ENCODE measurements around the gene C1QTNF2.
A peak's percentile ranks its signal among the peaks of the same experiment; 100 is the strongest.
"Not testable (repeated sequence)": the region's sequence is repeated elsewhere in the genome, so short reads cannot be mapped to it uniquely, and the experiment has no call there.

The C1QTNF2 gene

DNA sequence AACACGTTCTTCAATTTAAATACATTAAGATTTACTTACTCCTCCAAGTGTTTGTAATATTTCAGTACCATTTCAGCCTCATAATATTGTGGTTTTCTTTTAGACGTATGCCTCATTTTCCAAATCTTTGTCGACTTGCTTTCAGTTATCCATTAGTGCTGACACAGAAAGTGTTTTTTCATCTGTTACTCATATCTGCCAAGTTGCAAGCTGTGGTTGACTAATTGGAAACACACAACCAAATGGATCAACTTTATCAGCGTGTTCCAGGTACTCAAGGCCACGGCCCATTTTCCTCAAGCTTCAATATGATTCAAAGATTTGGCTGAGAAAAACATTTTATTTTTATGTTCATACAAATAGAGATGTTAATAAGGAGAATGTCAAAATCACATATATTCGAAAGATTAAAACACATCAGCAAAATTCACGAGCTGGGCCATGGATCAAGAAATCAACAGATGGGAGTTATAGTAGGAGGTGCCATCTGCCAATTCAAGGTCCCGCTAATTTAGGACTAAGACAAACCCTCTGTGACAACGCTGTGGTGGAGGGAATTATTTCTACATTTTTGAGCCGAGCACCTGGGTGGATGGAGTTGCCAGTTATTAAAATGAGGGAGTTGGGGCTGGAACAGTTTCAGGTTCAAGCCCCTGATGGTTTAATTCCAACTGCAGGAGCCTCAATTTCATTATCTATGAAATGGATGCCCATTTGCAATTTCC lies 30.9 kb downstream of the C1QTNF2 start:
- no peak for DNase-seq

DNA sequence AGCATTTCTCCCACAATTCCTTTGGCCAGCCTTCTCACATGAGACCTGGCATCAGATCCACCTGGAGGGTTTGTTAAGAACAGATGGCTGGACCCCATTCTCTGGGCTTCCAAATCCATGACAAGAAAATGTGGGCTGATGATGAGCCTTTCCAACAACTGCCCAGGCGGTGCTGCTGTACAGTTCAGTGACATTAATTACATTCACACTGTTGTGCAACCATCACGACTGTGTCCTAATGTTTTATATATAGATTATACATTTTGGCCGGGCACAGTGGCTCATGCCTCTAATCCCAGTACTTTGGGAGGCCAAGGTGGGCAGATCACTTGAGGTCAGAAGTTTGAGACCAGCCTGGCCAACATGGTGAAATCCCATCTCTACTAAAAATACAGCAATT lies 35.7 kb downstream of the C1QTNF2 start:
- DNase-seq = not testable (repeated sequence)

DNA sequence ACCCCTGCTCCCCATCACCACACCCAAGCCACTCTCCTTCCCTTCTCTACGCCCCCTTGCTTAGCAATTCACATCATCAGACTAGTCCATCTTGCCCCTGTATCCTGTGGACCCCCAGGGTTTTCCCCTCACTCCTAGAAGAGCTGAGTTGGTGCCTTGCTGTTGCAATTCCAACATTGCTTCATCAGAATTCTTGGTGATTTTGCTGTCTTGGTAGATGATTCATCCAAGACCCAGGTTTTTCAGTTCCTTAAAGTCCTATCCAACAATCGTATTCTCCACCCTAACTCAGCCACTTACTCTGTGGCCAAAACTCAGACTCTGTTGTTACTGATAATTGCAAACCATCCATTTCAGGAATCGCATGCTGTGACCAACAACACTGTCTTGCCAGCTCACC lies 36.7 kb downstream of the C1QTNF2 start:
- no peak for DNase-seq

DNA sequence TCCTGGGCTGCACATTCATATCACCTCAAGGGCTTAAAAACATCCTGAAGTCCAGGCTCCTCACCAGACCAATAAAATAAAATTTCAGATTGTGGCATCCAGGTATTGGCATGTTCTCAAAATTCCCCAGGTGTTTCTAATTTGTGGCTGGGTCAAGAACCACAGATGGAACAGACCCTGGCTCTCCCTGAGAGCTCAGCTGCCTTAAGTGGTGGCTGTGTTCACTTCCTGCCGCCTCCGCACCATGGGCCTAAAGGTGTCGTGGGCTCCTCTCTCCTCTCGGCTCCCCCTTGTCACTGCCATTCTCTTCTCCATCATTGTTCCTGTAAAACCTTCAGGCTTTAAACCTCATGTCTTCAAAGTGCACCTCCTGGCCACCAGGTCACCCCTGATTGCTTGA lies 40.2 kb downstream of the C1QTNF2 start:
- DNase-seq = peak; percentile 3

DNA sequence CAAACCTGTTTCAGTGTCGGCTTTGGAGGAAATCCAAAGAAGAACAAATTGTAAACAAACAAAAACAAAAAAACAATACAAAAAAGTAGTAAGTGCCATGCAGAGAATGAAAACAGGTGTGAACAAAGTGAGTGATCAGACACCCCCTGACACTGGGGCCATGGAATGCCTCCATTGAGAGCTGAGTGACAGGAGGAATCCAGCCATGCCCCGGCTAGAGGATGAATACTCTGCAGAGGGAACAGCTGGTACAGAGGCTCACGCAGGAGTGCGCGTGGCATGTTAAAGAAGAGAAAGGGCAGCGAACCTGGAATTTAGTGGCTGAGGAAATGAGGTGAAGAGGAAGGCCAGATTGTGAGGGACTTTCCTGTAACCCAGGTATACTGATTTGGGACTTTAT lies 42.6 kb downstream of the C1QTNF2 start:
- DNase-seq = no peak

DNA sequence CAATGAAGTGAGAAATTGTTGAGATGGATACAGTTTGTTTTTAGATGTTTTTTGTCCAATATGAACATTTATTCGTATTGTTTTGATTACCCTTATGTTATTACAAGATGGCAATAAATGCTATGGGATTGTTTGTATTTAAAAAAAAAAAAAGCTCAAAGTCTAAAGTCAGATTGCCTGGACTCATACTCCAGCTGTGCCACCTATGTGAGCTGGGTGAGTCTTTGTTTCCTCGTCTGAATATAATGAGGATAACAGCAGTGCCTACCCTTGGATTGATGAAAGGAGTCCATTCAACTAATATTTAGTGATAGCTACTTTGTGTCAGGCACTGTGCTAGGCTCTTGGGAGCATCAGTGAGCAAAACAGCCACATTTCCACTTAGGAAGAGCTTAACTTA lies 43.4 kb downstream of the C1QTNF2 start:
- no peak for DNase-seq

DNA sequence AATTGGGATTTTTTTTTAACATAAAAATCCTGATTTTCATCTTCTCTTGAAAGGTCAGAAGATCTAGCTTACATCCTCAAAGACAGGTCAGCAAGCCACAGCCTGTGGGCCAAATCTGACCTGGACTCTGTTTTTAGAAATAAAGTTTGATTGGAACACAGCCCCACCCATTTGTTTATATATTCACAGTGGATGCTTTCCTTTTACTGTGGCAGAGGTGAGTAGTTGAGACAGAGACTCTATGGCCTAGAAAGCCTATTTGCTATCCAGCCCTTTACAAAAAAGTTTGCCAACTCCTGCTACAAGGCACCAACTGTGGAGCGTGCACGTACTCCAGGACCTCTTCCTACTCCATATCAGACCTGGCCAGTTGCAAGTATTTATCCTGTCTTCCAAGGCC lies 44.7 kb downstream of the C1QTNF2 start:
- no peak for DNase-seq

DNA sequence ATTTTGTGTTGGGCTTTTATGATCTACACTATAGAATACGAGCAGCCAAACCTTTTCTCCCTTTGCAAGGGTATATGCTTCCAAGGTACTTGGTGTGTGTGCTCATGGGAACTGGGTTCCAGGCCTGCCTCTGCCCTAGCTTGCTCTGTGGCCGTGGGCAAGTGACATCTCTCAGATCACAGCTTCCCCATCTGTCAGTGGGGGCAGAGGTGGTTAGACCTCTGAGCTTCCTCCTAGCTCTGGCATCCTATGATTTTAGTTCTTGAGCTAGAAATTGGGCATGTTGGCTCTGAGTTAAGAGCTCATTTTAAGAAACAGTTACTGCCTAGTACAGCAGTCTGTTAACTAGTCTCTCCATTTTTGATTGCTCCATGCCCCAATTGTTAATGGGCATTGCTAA lies 45.5 kb downstream of the C1QTNF2 start:
- DNase-seq = no peak

DNA sequence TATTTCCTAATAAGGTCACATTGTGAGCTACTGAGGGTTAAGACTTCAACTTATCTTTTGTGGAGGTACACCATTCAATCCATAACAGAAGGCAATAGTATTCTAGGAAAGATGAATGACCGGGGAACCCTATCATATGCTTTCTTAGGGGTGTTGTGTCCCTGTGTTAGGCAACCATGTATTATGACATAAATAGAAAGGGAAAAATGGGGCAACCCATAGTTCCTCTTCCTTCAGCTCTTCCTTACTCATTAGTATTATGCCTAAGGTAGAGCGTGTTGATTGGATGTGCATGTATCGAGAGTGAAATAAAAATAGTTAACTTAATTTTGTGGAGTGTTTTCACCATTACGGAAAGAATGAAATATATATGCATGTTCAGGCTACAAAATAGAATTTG lies 52.0 kb downstream of the C1QTNF2 start:
- no peak for DNase-seq

DNA sequence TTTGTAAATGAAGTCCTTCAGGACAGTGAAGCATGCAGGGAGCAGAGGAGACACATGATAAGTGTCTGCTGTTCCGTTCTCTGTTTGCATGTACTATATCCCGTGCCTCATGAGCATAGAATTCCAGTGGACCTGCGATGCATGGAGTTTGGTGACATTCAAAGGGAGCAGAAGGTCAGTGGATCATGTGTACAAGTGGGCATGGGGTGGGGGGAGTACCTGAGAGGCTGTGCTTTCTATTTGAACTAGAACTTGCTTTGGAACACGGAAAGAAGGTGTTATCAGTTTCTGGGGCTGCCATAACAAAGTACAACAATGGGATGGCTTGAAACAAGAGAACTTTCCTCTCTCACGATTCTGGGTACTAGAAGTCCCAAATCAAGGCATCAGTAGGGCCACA lies 53.0 kb downstream of the C1QTNF2 start:
- no peak for DNase-seq

DNA sequence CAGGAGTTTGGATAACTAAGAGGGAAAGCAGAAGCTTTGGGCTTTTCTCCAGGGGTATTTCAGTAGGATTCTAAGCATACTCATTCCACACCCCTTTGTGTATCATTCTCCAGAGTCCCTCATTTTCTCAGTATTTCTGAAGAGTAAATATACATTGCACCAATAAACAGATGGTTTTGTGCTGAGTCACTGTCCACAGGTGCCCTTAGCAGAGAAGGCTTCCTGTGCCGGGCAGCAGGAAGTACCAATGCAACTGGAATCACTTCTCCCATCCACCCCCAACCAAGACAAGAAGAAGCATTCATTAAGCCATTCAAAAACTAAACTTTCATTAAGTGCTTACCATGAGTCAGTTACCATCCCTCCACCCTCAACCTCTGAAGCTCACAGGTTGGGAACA lies 54.5 kb downstream of the C1QTNF2 start:
- no peak for DNase-seq

DNA sequence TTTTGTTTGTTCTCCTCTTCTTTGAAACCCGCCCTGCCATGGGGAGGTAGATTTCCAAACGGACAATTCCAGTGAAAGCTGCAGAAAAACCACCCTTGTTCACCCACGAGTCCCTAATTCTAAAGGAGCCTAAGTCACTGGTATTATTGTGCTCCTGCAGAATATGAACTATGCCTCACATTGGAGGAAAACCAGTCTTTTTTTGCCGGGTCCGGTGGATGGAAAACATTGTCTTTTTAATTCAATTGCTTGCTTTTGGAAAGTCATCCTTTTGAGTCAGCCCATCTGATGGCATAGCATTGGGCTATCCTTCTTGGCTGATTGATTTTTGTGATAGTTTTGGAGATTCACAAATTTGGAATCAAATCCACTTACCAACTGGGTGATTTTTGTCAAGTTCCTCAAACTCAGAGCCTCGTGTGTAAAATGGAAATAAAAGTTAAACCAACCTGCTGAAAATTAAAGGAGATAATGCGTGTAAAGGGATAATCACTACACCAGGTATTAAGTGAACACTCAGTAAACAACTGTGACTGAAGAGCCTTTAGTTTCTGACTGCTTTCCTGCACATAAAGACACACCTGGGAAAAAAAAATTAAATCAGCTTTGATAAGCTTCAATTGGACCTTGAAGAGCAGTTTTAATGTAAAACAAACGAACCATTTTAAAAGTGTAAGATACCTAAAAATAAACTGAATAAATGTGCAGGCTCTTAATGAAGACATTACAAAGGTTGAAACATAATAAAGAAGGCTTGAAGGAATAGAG lies 57.3 kb downstream of the C1QTNF2 start:
- no peak for DNase-seq

DNA sequence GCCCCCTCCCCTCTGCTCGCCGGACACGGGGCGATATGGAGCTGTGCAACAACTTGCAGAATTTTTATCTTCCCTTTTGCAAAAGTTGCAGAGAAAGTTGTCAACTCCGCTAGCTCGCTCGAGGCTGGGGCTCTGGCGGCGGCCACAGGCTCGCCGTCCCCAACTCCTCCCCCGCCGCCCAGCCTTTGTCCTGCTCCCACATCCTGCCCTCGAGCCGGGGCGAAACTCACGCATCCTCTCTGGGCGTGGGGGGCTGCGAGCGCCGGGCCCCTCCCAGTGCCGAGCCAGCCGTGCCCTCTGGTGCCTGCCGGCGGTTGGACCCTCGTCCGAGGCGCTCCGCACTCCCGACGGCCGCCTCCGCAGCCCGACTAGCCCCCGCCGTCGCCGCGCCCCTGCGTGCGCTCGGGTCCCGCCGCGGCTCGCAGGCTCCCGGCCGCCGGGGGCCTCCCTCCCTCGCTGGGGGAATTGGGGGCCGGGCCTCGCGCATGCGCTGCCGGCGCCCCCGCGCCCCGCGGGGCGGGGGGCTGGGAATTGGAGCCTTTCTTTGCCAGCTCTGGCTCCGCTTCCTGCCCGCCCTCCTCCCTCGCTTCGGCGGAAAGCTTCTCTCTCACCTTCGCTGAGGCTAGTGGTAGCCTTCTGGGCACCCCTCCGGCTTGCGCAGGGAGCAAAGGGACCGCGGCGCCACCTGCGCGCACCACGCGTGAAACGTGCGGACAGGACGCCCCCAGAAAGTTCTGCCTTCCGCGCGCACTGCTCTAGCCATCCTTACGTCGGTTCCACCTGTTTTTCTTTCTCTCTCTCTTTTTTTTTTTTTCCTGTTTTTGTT lies 58.1 kb downstream of the C1QTNF2 start, which contains the start of gene CCNJL:
CCNJL (minus strand) TSS at position 431 of the 826 bp plus-strand sequence. CDS start 641 bp downstream, outside the sequence.
- DNase-seq = peak; percentile 24

DNA sequence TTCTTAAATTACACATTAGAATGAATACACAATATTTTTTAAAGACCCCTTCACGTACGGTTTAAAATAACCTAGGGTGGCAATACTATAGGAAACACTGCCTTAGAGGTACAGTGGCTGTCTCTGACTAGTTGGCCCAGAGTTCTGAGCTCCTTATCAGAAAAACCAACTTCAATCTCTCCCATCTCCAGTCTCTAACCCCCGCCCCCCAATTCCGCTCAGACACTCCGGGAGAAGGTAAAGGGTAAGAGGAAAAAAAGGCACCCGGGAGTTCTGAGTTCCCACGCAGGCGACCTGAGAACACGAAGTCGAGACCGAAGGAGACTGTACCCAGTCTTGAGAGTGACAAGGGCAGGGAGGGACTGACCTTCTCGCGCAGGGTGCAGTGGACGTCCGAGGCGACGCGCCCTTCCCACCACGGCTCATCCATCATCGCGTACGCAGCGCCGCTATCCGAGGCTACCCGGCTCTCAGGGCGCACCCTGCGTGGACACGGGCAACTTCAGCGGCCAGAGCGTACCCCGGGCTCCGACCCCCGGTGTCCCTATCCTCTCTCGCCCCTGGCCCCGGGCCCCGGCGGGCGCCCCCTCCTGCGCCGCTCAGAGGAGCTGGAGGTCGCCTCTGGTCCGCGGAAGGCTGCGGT lies 58.8 kb downstream of the C1QTNF2 start:
- DNase-seq = no peak

DNA sequence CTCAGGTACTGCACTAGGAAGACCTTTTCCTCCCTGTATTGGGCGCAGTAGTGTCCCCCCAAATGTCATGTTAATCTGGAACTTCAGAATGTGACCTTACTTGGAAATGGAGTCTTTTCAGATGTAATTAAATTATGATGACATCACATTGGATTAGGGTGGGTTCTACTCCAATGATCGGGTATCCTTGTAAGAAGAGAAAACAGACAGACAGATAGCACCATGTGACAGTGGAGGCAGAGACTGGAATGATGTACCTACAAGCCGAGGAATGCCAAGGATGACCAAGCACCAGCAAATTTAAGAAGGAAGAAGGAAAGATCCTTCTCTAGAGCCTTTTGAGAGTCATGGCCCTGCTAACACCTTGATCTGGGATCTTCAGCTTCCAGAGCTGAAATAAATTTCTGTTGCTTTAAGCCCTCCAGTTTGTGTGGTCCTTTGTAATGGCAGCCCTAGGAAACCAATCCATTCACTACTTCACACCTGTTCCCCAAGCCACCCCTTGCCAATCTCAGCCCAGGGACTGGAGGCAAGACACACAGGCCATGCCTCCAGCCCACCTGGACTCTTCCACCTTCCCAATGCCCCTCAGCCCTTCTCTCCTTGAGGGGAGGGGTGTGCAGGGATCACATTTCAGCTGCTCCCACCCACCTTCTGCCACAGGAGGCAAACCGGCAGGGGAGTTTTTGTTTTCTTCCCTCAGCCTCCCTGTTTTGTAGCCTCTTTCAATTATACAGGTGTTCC lies 59.7 kb downstream of the C1QTNF2 start:
- no peak for DNase-seq

DNA sequence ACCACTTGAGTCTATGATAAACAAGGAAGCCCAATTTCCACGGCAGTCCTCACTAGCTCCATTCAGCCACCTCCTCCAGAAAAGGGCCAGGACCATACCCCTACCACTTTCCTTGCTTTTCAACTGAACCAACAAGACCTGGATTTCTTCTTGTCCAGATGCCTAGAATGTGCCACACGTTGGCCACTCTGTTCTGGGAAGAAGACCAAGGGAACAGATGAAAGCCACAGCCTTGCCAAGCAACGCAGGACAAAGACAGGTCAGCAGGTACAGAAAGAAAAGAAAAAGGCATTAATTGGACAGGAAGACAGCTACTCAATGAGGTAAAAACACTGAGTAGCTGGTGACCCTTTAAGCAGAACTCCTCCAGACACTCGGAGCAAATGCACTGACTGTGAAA lies 60.3 kb downstream of the C1QTNF2 start:
- no peak for DNase-seq

DNA sequence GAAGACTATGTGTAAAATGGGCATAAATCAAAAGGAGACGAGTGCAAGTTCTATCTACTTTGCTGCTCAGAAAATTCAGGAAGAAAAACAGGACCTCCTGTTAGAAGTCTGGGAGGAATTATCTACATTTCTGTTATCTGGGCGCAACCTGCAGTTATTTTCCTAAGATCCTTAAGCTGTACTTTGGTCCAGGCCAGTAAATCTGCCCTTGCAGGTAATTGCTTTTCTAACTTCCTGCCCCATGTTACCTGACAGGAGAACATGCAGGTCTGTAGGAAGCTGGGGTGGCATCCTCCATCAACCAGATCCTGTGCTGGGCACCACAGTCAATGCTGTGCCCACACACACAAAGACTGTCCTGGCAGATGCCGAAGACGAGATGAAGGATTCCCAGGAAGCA lies 63.7 kb downstream of the C1QTNF2 start:
- DNase-seq = no peak

DNA sequence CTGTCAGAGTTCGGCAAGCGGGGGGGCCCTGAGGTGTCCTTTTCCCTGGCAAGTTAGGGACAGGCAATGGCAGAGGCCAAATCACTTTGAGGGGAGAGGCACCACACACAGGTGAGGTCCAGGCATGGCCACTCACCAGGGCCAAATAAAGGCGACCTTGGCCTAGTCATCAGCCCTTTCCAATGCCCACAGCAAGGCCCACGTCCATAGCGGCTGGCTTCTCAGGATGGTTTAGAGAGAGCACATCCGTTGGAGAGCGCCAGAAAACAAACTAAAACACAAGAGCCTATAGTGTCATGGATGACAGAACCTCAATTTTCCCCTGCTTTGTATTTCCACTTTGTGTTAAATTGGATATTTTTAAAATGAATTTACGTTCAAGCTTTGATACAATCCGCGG lies 65.1 kb downstream of the C1QTNF2 start:
- no peak for DNase-seq

DNA sequence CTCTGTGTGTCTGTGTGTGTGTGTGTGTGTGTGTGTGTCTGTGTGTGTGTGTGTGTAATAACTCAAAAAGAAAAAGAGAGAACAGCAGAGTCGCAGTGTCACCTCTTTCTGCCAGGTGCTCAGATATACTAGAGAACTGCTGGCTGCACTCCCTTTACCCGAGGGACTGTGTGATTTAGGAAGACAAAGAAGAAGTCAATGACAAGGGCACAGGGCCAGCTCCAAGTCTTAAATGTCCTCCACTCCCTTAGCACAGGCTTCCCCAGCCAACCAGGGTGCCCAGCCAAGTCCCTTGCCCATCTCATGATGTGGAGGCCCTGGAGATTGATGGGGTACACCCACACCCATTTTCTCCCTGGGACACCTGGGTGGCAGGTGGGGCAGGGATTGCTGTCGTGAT lies 66.7 kb downstream of the C1QTNF2 start:
- DNase-seq = peak; percentile 2

DNA sequence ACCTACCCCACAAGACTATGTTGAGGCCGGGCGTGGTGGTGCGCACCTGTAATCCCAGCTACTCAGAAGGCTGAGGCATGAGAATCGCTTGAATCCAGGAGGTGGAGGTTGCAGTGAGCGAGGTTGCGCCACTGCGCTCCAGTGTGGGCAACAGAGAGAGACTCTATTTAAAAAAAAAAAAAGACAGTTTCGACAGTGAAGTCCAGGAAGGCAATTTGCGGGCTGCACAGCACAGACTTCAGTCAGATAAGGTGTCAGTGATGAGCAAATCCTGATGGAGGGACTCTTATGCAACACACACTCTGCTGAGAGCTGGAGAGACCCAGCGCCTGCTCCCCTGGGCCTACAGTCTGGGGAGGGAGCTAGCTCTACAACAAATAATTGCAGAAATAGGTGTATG lies 72.2 kb downstream of the C1QTNF2 start:
- no peak for DNase-seq

DNA sequence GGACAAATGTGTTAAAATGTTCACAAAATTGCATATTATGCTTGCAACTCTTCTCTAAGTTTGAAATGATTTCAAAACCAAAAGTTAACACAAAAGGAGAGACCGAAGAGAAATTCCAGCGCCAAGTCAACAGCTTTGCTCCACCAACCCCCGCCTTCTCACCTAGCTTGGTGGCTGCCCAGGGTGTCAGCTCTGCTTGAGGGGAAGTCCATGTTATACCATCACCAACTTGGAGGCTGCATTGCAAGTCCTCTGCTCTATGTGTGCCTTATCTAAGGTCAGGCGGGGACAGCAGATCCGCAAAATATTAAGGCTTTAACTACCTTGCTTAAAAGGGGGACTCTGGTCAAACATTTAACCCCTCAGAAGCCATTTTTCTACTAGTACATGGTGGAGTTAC lies 72.7 kb downstream of the C1QTNF2 start:
- DNase-seq = no peak
